ENCODE data around the gene SRD5A2. TPM values are rescaled to one million over a fixed set of nuclear protein-coding genes. Genes with fewer than 3 reads are reported as not detected.

The SRD5A2 gene
- total and polyA plus RNA-seq, 2 of the 4 experiments (the other 2 are of a cell fraction) = not detected

DNA sequence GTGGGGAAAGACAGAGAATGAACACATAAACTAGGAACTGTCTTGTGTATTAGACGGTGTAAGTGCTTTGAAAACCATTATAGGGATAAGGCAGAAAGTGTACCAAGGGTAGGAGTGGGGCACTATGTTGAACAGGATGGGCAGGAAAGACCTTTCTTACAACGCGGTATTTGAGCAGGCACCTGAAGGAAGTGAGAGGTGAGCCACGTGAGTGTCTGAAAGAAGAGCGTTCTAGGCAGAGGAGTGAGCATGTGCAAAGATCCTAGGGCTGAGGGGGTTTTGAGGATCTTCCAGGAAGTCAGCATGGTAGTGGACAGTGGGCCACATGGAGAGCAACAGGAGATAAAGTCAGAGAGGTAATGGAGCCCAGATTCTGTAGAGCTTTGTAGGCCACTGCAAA is 65.2 kb downstream of the SRD5A2 start:
- in situ Hi-C loops (cut with MboI; ENCODE audit: low sequenced_read_pairs) = no loop called here
- Histone ChIP-seq H2BK5ac (ENCODE audit: low read depth, low read length, poor library complexity, severe bottlenecking) (no peak overlapping the region), H3K27me3 (ENCODE audit: control insufficient read depth, insufficient read depth, low read length) (peaks cover 3% of the 10 kb centered on the region; the same call in 1 of the 2 replicates), H4K91ac (ENCODE audit: insufficient read depth, low read depth, low read length) (no peak overlapping the region), H2AK9ac (replicated peaks; ENCODE audit: low read depth, low read length, poor library complexity) (no peak overlapping the region), H2BK120ac (ENCODE audit: low read depth, low read length) (no peak overlapping the region), H2BK20ac (ENCODE audit: low read depth, low read length) (no peak overlapping the region), H4K20me1 (ENCODE audit: insufficient read depth, low read length) (no peaks in the 10 kb centered on the region), H4K8ac (ENCODE audit: low read depth in 2 of 2, low read length in 2 of 2) (no peak overlapping the region), H3K27ac (ENCODE audit: insufficient read depth, low read length) (no peak overlapping the region), H3K4ac (ENCODE audit: low read depth, low read length) (no peak overlapping the region), H3K9me1 (ENCODE audit: insufficient read depth, low read length) (no peaks in the 10 kb centered on the region), H3K4me3 (ENCODE audit: insufficient read depth, low read depth, low read length) (no peak overlapping the region), H3K9me3 (ENCODE audit: control insufficient read depth, insufficient read depth, low read length) (no peaks in the 10 kb centered on the region), H3K23ac (ENCODE audit: low read depth, low read length) (no peak overlapping the region), H3K14ac (replicated peaks; ENCODE audit: low read depth, low read length) (no peak overlapping the region), H4K5ac (ENCODE audit: low read depth, low read length) (no peak overlapping the region), H3K79me1 (ENCODE audit: low read depth in 1 of 2, low read length in 2 of 2) (no peaks in the 10 kb centered on the region), H3K18ac (ENCODE audit: low read depth, low read length) (no peak overlapping the region), H3K9ac (ENCODE audit: low read depth, low read length) (no peak overlapping the region), H2BK15ac (ENCODE audit: low read depth, low read length) (no peak overlapping the region), H3K4me1 (ENCODE audit: control insufficient read depth, insufficient read depth, low read length) (no peaks in the 10 kb centered on the region), H3K56ac (ENCODE audit: extremely low read depth, insufficient read depth, low read length) (no peak overlapping the region), H3K4me2 (ENCODE audit: low read depth, low read length) (no peak overlapping the region), H3K36me3 (ENCODE audit: control insufficient read depth, insufficient read depth, low read length) (no peaks in the 10 kb centered on the region), H2AK5ac (ENCODE audit: low read depth, low read length) (no peak overlapping the region), H2AFZ (replicated peaks; ENCODE audit: low read length, poor library complexity) (no peak overlapping the region)
- ATAC-seq (ENCODE audit: low read depth) (no peak), DNase-seq (no peak)
- intact Hi-C loops (cut with micrococcal nuclease) = no loop called here
- CTCF ChIA-PET = no interaction called here
- POLR2A ChIA-PET (ENCODE audit: unreplicated experiment) = no interaction called here
- dilution Hi-C loops (cut with HindIII; ENCODE audit: low sequenced_read_pairs, unreplicated experiment) = no loop called here
- 73% methylated on average over 5 of the region's 5 CpGs; no CpG with 5 or more reads in 1 of the 2 experiments for WGBS, 2 experiments (ENCODE audit: extremely low coverage in 2 of 2, insufficient read length in 1 of 2)
- no peak for TF ChIP-seq MXI1 (IDR thresholded peaks at IDR 0.05; ENCODE audit: borderline replicate concordance, low read depth, low read length)
- no peak for TF ChIP-seq POLR2A (IDR thresholded peaks at IDR 0.05; ENCODE audit: low read depth, low read length)
- TF ChIP-seq MAFK (IDR thresholded peaks at IDR 0.05; ENCODE audit: low read depth, low read length) = no peak
- TF ChIP-seq CEBPB (IDR thresholded peaks at IDR 0.05; ENCODE audit: low read depth, low read length) = no peak
- no peak for TF ChIP-seq RFX5 (IDR thresholded peaks at IDR 0.05; ENCODE audit: low read depth, low read length)
- TF ChIP-seq SMC3 (IDR thresholded peaks at IDR 0.05; ENCODE audit: low read depth, low read length) = no peak
- TF ChIP-seq, protein P1, sequence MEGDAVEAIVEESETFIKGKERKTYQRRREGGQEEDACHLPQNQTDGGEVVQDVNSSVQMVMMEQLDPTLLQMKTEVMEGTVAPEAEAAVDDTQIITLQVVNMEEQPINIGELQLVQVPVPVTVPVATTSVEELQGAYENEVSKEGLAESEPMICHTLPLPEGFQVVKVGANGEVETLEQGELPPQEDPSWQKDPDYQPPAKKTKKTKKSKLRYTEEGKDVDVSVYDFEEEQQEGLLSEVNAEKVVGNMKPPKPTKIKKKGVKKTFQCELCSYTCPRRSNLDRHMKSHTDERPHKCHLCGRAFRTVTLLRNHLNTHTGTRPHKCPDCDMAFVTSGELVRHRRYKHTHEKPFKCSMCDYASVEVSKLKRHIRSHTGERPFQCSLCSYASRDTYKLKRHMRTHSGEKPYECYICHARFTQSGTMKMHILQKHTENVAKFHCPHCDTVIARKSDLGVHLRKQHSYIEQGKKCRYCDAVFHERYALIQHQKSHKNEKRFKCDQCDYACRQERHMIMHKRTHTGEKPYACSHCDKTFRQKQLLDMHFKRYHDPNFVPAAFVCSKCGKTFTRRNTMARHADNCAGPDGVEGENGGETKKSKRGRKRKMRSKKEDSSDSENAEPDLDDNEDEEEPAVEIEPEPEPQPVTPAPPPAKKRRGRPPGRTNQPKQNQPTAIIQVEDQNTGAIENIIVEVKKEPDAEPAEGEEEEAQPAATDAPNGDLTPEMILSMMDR (conservative IDR thresholded peaks at IDR 0.05; ENCODE audit: low read depth, low read length) = no peak
- TF ChIP-seq MAZ (IDR thresholded peaks at IDR 0.05; ENCODE audit: borderline replicate concordance, low read depth, low read length) = no peak
- no peak for TF ChIP-seq RCOR1 (IDR thresholded peaks at IDR 0.05; ENCODE audit: insufficient replicate concordance, low read length)
- no peak for TF ChIP-seq RAD21 (IDR thresholded peaks at IDR 0.05; ENCODE audit: low read length)
- no peak for TF ChIP-seq NFE2L2 (IDR thresholded peaks at IDR 0.05; ENCODE audit: low read depth, low read length)
- TF ChIP-seq BHLHE40 (IDR thresholded peaks at IDR 0.05; ENCODE audit: low read depth, low read length) = no peak
- TF ChIP-seq FOS (IDR thresholded peaks at IDR 0.05; ENCODE audit: low read depth, low read length) = no peak
- TF ChIP-seq CHD1 (IDR thresholded peaks at IDR 0.05; ENCODE audit: low read depth, low read length) = no peak
- BruUV-seq (replicated peaks) = no TSS peak
